IMR-90 (cell line): ENCODE measurements around the gene ACOT9. TPM values are rescaled to one million over a fixed set of nuclear protein-coding genes. Genes with fewer than 3 reads are reported as not detected.

ENCODE experiments used
- ATAC-seq: fragments of 200-7000 bp; cut with Tn5 transposase; 2 replicates; pipeline ENCODE4 v1.9.1; 2020; ENCODE audit warnings: low read depth, mild to moderate bottlenecking, moderate library complexity
- BruUV-seq: library from RNA; stranded (reverse); fragments of 400-500 nt; replicated peaks from 2 replicates; lab custom pipeline; 2021; lab: Mats Ljungman, UMichigan
- CTCF ChIA-PET: fragments of 300-600 bp; formaldehyde crosslinking; extraction: SDS; loops from one replicate; lab custom pipeline; 2021; ENCODE audit warnings: antibody characterized with exemption; lab: Yijun Ruan, JAX
- POLR2A ChIA-PET: fragments of 300-600 bp; sonication (Branson Sonifier 250); formaldehyde crosslinking; loops from one replicate; lab custom pipeline; 2022; ENCODE audit warnings: antibody characterized with exemption; ENCODE audit not compliant: unreplicated experiment; lab: Charles Lee
- DNase-seq: peaks from one replicate; pipeline ENCODE4 v3.0.0; 2013
- H2AFZ ChIP-seq: replicated peaks from 2 replicates; pipeline ENCODE3; 2013; ENCODE audit warnings: low read length, mild to moderate bottlenecking; ENCODE audit not compliant: poor library complexity
- H2AK5ac ChIP-seq: 2 replicates; pipeline ENCODE4 v1.6.1; 2013; ENCODE audit warnings: low read depth, low read length, inconsistent platforms
- H2AK9ac ChIP-seq: replicated peaks from 2 replicates; pipeline ENCODE3; 2013; ENCODE audit warnings: mild to moderate bottlenecking, low read depth, low read length, moderate library complexity; ENCODE audit not compliant: poor library complexity
- H2BK120ac ChIP-seq: 2 replicates; pipeline ENCODE4 v1.6.1; 2013; ENCODE audit warnings: low read depth, low read length, inconsistent platforms
- H2BK15ac ChIP-seq: 3 replicates; pipeline ENCODE4 v1.6.1; 2013; ENCODE audit warnings: low read depth, low read length, inconsistent platforms
- H2BK20ac ChIP-seq: 2 replicates; pipeline ENCODE4 v1.6.1; 2013; ENCODE audit warnings: low read depth, mild to moderate bottlenecking, inconsistent platforms, low read length, moderate library complexity
- H2BK5ac ChIP-seq: 2 replicates; pipeline ENCODE4 v1.6.1; 2013; ENCODE audit warnings: mild to moderate bottlenecking, low read depth, low read length, inconsistent platforms; ENCODE audit not compliant: poor library complexity, severe bottlenecking
- H3K14ac ChIP-seq: replicated peaks from 2 replicates; pipeline ENCODE4 v1.6.1; 2013; ENCODE audit warnings: low read depth, low read length, inconsistent platforms
- H3K18ac ChIP-seq: 2 replicates; pipeline ENCODE4 v1.6.1; 2013; ENCODE audit warnings: low read depth, low read length, control low read depth
- H3K23ac ChIP-seq: 2 replicates; pipeline ENCODE4 v1.6.1; 2013; ENCODE audit warnings: low read depth, low read length, inconsistent platforms
- H3K27ac ChIP-seq: 2 replicates; pipeline ENCODE4 v1.5.1; 2013; ENCODE audit warnings: mild to moderate bottlenecking, control low read depth, low read length; ENCODE audit not compliant: insufficient read depth
- H3K27me3 ChIP-seq: 2 replicates; pipeline ENCODE4 v1.6.1; 2013; ENCODE audit warnings: low read length; ENCODE audit not compliant: control insufficient read depth, insufficient read depth
- H3K36me3 ChIP-seq: 2 replicates; pipeline ENCODE4 v1.6.1; 2013; ENCODE audit warnings: low read length, mixed read lengths; ENCODE audit not compliant: control insufficient read depth, insufficient read depth
- H3K4ac ChIP-seq: 2 replicates; pipeline ENCODE4 v1.6.1; 2013; ENCODE audit warnings: low read depth, low read length, inconsistent platforms
- H3K4me1 ChIP-seq: 2 replicates; pipeline ENCODE4 v1.6.1; 2013; ENCODE audit warnings: low read length, mixed read lengths; ENCODE audit not compliant: control insufficient read depth, insufficient read depth
- H3K4me2 ChIP-seq: 2 replicates; pipeline ENCODE4 v1.6.1; 2013; ENCODE audit warnings: low read depth, mild to moderate bottlenecking, control low read depth, low read length, moderate library complexity
- H3K4me3 ChIP-seq: 2 replicates; pipeline ENCODE4 v1.5.1; 2013; ENCODE audit warnings: low read depth, mild to moderate bottlenecking, control low read depth, low read length, moderate library complexity; ENCODE audit not compliant: insufficient read depth
- H3K56ac ChIP-seq: 2 replicates; pipeline ENCODE4 v1.6.1; 2013; ENCODE audit warnings: low read length, inconsistent platforms; ENCODE audit not compliant: insufficient read depth; ENCODE audit errors: extremely low read depth
- H3K79me1 ChIP-seq, 2 experiments: 2 replicates each; pipeline ENCODE4 v1.6.1; 2013; ENCODE audit warnings: low read length in 2 of 2, inconsistent platforms in 1 of 2, low read depth in 1 of 2
- H3K9ac ChIP-seq: 2 replicates; pipeline ENCODE4 v1.6.1; 2013; ENCODE audit warnings: low read depth, low read length, control low read depth
- H3K9me1 ChIP-seq: 2 replicates; pipeline ENCODE4 v1.6.1; 2013; ENCODE audit warnings: low read length, inconsistent platforms; ENCODE audit not compliant: insufficient read depth
- H3K9me3 ChIP-seq: 2 replicates; pipeline ENCODE4 v1.6.1; 2013; ENCODE audit warnings: low read length; ENCODE audit not compliant: control insufficient read depth, insufficient read depth
- H4K20me1 ChIP-seq: 2 replicates; pipeline ENCODE4 v1.6.1; 2013; ENCODE audit warnings: low read length, inconsistent platforms; ENCODE audit not compliant: insufficient read depth
- H4K5ac ChIP-seq: 2 replicates; pipeline ENCODE4 v1.6.1; 2013; ENCODE audit warnings: mild to moderate bottlenecking, low read depth, low read length, control low read depth
- H4K8ac ChIP-seq, 2 experiments: 2 replicates each; pipeline ENCODE4 v1.6.1; 2013; ENCODE audit warnings: low read depth in 2 of 2, low read length in 2 of 2, control low read depth in 1 of 2, inconsistent platforms in 1 of 2
- H4K91ac ChIP-seq: 2 replicates; pipeline ENCODE4 v1.6.1; 2013; ENCODE audit warnings: low read depth, low read length, inconsistent platforms; ENCODE audit not compliant: insufficient read depth
- ELK1 ChIP-seq: fragments of 150-350 bp; IDR thresholded peaks from 2 replicates; pipeline ENCODE4 v1.6.1; 2016; ENCODE audit warnings: low read depth, mild to moderate bottlenecking, low read length, moderate library complexity, borderline replicate concordance
- RCOR1 ChIP-seq: IDR thresholded peaks from 2 replicates; pipeline ENCODE4 v1.6.1; 2012; ENCODE audit warnings: mild to moderate bottlenecking, low read length, improper control_type of control experiment; ENCODE audit not compliant: insufficient replicate concordance
- WGBS, 2 experiments: methylation state at CpG; one replicate each; pipeline versions ENCODE4 v1.1.5 to v1.1.7; 2013; ENCODE audit warnings: missing lambda C conversion rate in 2 of 2; ENCODE audit not compliant: insufficient read length in 1 of 2; ENCODE audit errors: extremely low coverage in 2 of 2; 5-methylcytosine and 5-hydroxymethylcytosine counted together
- dilution Hi-C: fragments of 300-500 bp; cut with HindIII; formaldehyde crosslinking; loops from one replicate; pipeline ENCODE4 v1.14.3; 2018; ENCODE audit warnings: low sequenced_read_pairs; ENCODE audit not compliant: unreplicated experiment
- in situ Hi-C: fragments of 300-500 bp; cut with MboI; formaldehyde crosslinking; loops from 3 replicates; pipeline ENCODE4 v1.14.3; 2019; ENCODE audit warnings: low sequenced_read_pairs, inconsistent platforms, mixed read lengths
- intact Hi-C: fragments of 100-400 bp; cut with micrococcal nuclease; formaldehyde crosslinking; loops from 2 replicates; pipeline ENCODE4 v1.10.0; 2022
- polyA plus RNA-seq, 3 experiments: library from polyadenylated mRNA; depleted of rRNA; stranded (reverse); fragments of >200 nt; gene quantifications; 2 replicates each; pipeline ENCODE4 v1.2.3, GENCODE V29; 2012; ENCODE audit warnings: low replicate concordance in 1 of 3
- total RNA-seq: library from RNA; depleted of rRNA; stranded (reverse); fragments of >200 nt; gene quantifications from 2 replicates; pipeline ENCODE4 v1.2.3, GENCODE V29; 2012

ACOT9 gene
- total and polyA plus RNA-seq, 2 of the 4 experiments (the other 2 are of a cell fraction), result 43.5 to 47.3 TPM

- Histone ChIP-seq H3K4ac (no peak overlapping the region), H3K36me3 (peaks cover 4% of the 10 kb centered on the region; the same call in 1 of the 2 replicates), H3K4me1 (no peaks in the 10 kb centered on the region), H3K18ac (no peak overlapping the region), H3K9me3 (no peaks in the 10 kb centered on the region), H3K23ac (no peak overlapping the region), H3K9ac (no peak overlapping the region), H4K91ac (no peak overlapping the region), H3K79me1 (peaks cover 0 to 5% of the 10 kb centered on the region in 2 experiments; a peak in 1 of 4 replicates), H3K27ac (no peak overlapping the region), H4K5ac (no peak overlapping the region), H3K4me2 (no peak overlapping the region), H3K4me3 (no peak overlapping the region), H4K20me1 (peaks cover 6% of the 10 kb centered on the region; the same call in 1 of the 2 replicates), H2AFZ (no peak overlapping the region), H2BK120ac (no peak overlapping the region), H2AK9ac (no peak overlapping the region), H2BK20ac (no peak overlapping the region), H3K14ac (no peak overlapping the region), H3K9me1 (no peaks in the 10 kb centered on the region), H3K27me3 (no peaks in the 10 kb centered on the region), H2BK5ac (no peak overlapping the region), H3K56ac (no peak overlapping the region), H2AK5ac (no peak overlapping the region), H4K8ac (no peak overlapping the region), H2BK15ac (no peak overlapping the region)
- POLR2A ChIA-PET, result interaction anchor here (0.6 kb wide), 1 partner anchor 11 kb away, joined by 3 read pairs; no protein-coding TSS in a partner anchor
- WGBS, 2 experiments, result no CpG with 5 or more reads among the region's 1 CpG
- intact Hi-C loops (no loop called here), dilution Hi-C loops (no loop called here), in situ Hi-C loops (no loop called here)
- no peak for DNase-seq
- CTCF ChIA-PET, result no interaction called here
- TF ChIP-seq ELK1 (no peak), RCOR1 (no peak)
- ATAC-seq, result no peak
- no TSS peak for BruUV-seq
Observed at GRCh38 chrX:23731951-23732350, 11.1 kb downstream of the ACOT9 start.
